ENCODE data around the gene RALGAPA2.

The RALGAPA2 gene

DNA sequence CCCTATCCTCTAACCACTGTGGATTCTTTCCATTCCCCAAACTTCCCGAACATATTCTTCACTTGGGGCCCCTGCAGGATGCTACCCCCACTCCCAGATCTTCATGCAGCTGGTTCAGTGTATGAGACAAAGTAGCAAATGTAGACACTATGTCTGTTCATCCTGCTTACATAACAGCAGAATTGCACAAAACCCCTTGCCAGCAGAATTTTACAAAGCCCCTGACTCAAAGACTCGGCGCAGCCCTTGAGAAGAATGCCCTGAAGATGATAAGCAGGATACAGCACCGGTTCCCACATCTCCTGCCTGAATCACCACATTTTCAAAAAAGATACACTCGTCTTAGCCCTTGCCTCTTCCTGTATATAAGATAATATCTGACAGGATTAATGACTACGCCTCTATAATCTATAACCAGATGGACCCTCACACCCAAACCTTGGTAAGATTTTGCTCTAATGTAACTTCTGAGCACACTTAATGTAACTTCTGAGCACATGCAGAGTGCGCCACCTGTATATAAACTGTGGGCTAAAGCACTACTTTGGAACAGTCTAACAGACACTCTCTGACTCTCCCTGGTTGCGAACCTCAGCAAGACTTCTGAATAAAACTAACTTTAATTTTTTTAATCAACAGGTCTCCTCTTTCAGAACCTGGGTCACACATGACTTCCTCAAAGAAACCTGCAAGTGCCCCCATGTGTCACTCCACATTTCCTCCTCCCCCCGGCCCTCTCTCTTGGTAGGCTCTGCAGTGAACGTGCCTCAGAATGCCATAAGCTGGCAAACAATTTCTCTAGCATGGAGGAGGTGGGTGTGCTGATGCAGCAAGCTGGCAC is 28.7 kb downstream of the RALGAPA2 start:
- DNase-seq (ENCODE audit: low read depth in 1 of 2, low spot score in 1 of 2): no peak

- DNase-seq (ENCODE audit: low read depth in 1 of 2, low spot score in 1 of 2): no peak
Observed at GRCh38 chr20:20683020-20683419, 29.4 kb downstream of the RALGAPA2 start.

DNA sequence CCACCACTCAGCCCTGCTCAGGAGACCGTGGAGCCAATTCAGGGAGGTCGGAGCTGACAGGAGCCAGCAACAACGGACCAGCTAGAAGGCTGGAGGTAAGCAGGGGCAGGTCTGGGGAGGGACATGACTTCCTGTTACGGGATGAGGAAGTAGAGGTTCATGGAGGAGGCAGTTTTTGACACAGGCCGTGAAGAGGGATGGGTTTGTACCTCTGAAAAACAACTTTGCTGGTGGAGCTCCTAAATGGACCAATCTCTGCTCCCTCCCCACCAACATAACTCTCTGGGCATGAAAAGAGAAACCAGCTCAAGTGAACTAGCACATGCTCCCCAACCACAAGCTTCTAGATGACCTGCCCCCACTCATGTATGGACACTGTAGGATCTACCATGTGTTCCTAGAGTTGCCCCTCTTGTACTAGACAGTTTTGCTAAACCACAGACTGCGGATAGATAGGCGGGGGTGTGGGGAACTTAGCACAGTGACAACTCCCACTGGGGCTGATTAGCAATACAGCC is 31.4 kb downstream of the RALGAPA2 start:
- no peak for DNase-seq (ENCODE audit: low read depth in 1 of 2, low spot score in 1 of 2)

GRCh38 chr20:20679316-20679715 is 33.1 kb downstream of the RALGAPA2 start:
- DNase-seq (ENCODE audit: low read depth in 1 of 2, low spot score in 1 of 2): no peak

- DNase-seq (ENCODE audit: low read depth in 1 of 2, low spot score in 1 of 2): no peak
Observed at GRCh38 chr20:20677186-20677585, 35.3 kb downstream of the RALGAPA2 start.

- no peak for DNase-seq (ENCODE audit: low read depth in 1 of 2, low spot score in 1 of 2)
Observed at GRCh38 chr20:20668639-20669038, 43.8 kb downstream of the RALGAPA2 start.

GRCh38 chr20:20666359-20666758 is 46.1 kb downstream of the RALGAPA2 start:
- no peak for DNase-seq (ENCODE audit: low read depth in 1 of 2, low spot score in 1 of 2)

GRCh38 chr20:20665606-20666332 is 46.7 kb downstream of the RALGAPA2 start:
- DNase-seq (ENCODE audit: low read depth in 1 of 2, low spot score in 1 of 2): no peak

DNA sequence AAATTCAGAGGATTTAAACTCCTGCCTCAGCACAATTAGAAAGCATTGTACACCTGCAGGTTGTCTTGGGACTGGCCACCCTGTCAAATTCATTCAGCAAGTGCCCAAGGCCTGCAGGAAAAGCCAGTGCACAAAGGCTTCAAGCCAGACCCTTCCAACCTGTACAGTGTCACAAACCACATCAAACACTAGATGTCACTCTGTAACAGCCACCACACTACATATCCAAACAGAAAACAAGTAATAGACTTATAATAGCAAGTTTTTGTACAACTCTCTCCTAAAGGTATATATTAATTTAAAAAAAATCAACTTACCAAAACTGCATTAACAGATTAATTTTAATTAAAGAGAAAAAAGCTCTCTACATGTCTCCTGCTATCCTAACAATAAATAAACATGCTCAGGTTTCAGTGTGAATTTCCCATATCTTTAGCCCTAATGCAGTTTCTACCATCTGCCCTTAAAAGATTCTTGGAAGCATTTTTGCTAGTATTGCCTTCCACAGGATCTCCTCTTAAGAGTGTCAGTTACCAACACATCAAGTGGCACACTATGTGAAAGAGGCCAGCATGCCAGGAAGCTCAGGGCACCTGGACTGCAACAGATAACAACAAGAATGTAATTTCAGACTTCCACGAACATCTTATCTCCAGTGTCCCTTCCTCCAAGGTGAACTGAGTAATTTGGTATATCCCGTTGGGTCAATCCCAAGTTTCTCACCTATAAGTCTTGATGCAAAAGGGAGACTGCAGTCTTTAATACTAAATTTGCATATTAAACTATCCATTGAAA is 47.5 kb downstream of the RALGAPA2 start:
- no peak for DNase-seq (ENCODE audit: low read depth in 1 of 2, low spot score in 1 of 2)

GRCh38 chr20:20663841-20664240 is 48.6 kb downstream of the RALGAPA2 start:
- no peak for DNase-seq (ENCODE audit: low read depth in 1 of 2, low spot score in 1 of 2)

DNA sequence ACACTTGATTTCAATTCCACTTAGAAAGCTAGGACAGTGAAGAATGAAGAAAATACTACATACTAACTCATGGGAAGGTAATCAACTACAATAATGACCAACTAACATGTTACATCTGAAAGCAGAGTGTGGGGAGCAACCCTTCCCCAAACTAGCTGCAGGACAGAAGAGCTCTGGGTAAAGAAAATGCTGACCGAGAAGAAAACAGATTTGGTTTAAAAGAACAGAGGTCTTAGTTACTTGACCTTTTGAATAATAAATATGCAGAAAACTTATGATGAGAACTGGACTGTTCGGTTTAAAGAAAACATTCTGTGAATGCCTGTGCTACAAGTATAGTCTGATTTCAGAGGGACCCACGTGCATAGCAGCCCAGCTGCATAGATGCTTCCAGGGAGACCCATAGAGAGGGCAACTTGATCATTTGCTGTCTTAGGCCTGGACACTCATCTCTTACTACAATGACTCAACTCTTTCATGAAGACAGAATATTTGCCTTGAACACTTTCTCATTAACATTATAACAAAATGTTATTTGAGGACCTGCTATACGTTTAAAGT is 53.5 kb downstream of the RALGAPA2 start:
- no peak for DNase-seq (ENCODE audit: low read depth in 1 of 2, low spot score in 1 of 2)

DNA sequence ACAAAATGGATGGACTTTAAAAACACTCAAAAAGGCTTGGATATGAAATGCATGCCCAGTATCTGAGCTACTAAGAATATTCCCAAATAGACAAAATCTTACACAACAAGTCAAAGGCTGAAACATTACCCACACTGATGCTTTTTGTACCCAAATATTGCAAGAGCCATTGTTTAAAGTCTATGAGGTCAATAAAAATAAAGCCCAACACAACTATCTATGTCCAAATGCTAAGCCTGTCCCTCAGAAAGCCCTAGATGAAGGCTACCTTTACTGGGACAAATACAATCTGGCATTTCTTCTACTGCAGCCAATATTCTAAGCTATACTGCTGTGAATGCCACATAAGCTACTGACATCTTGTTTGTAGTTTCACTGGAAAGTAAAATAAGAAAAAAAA is 54.3 kb downstream of the RALGAPA2 start:
- no peak for DNase-seq (ENCODE audit: low read depth in 1 of 2, low spot score in 1 of 2)

DNA sequence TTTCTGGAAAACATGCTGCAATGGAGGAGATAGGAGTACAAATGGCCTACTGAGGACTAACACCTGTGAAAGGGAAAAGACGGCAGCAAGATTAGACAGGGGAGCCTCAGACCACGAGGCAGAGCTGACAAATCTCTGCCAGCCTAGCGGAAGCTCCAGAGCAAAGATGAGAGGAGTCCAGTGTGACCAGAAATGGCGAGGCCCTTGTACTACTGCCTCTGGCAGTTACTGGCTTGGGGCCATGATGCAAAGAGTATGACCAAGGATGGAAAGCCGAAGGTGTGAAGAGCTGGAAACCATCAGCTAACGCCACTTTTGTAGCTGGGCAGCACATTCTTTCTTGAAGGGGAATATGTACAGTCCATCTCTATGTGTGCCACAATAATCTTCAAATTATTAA is 55.4 kb downstream of the RALGAPA2 start:
- DNase-seq (ENCODE audit: low read depth in 1 of 2, low spot score in 1 of 2): no peak

DNA sequence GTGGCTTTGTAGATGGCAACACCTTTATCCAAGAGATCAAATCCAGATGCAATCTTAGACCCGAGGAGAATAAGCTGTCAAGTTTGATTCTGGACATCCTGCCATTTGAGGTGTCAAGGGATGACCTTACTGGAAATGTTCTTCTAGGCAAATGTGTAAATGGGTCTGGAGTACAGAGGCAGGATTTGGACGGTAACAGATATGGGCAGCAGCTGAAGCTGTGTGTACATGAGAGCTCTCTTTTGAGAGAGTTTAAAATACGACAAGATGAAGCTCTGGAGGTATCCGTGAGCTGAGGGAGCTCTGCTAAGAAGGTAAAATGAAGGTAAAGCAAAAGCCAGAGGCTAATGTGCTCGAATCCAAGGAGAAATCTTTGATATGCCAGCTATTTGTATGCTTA is 56.6 kb downstream of the RALGAPA2 start:
- DNase-seq (ENCODE audit: low read depth in 1 of 2, low spot score in 1 of 2): no peak

- no peak for DNase-seq (ENCODE audit: low read depth in 1 of 2, low spot score in 1 of 2)
Observed at GRCh38 chr20:20649945-20650344, 62.5 kb downstream of the RALGAPA2 start.

- no peak for DNase-seq (ENCODE audit: low read depth in 1 of 2, low spot score in 1 of 2)
Observed at GRCh38 chr20:20643927-20644326, 68.5 kb downstream of the RALGAPA2 start.

DNA sequence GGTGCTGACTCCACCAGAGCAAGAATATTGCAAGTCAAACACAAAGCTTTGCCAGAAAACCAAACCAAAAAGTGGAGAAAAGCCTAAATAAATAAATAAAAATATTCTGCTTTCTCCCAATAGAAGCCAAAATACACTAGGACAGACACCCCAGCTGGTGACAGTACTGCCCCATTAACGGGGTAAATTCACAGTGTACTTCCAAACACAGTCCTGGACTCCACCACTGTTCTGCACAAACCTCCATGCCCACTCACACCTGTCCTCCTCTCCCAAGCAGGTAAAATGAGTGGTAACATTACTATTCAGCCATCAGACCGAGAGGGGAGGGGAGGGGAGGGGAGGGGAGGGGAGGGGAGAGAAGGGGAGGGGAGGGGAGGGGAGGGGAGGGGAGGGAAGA is 70.7 kb downstream of the RALGAPA2 start:
- DNase-seq (ENCODE audit: low read depth in 1 of 2, low spot score in 1 of 2): no peak

GRCh38 chr20:20638878-20639277 is 73.6 kb downstream of the RALGAPA2 start:
- no peak for DNase-seq (ENCODE audit: low read depth in 1 of 2, low spot score in 1 of 2)

DNA sequence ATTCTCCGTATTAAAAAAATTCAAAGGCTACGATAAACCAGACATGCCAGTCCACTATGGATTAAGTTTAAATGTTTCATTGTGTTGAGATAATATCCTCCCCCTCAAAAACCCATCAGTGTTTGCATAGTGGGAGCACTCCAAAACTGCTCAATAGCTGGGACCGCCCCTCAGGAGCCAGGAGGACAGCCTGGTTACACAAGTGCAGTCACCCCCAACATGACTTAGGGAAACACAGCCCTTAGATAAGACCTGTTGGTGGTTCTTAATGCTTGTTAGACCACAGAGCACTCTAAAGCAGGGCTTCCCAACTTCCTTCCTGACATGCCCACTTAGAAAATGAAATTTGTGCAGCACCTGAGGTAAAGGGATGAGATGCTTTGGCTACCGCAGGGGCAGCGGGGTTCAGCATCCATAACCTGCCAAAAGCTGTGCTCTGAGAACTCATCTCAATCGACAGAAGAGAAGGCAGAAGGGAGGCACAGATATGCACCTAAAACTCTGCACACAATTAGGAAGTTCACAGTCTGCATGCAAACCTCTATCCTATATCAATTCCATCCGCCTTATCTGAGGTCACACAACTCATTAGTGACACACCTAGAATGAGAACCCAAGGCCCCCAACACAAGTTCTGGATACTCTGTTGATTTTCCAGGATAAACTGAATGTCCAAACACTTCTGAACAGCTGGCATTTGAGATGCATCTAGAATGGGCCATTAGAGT is 74.3 kb downstream of the RALGAPA2 start:
- DNase-seq (ENCODE audit: low read depth in 1 of 2, low spot score in 1 of 2): no peak

DNA sequence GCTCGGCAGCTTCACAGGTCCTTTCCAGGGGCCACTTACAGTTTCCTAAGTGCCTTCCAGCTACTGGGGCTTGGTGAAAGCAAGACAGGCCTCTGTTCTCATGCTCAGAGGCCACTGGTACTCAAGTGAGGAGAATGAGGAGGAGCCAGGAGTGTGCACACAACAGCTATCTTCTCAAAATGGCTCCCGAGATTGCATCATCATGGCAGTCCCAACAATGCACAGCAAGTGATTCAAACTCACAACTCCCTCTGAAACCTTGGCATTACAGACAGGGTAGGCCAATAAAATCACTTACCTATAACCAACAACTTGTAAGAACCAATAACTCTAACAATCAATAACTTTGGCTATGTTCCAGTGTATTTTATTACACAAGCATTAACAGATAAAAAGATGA is 77.4 kb downstream of the RALGAPA2 start:
- DNase-seq (ENCODE audit: low read depth in 1 of 2, low spot score in 1 of 2): no peak

DNA sequence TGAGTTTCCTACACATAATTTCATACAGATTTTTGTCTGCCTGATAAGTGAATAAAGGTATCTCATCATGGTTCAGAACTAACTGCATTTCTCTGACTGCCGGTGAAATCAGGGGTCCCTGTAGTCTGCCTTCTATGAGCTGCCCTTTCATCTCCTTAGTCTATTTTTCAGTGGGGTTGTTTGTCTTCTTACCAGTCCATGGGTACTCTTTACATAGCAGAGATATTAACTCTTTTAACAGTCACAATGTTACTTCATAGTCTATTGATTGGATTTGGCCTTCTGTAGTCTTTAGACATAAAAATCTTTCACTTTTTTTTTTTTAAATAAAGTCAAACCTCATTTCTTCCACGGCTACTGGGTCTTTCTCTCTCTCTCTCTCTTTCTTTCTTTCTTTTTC is 79.8 kb downstream of the RALGAPA2 start:
- DNase-seq (ENCODE audit: low read depth in 1 of 2, low spot score in 1 of 2): no peak
